ENCODE data around the gene ARL8A.
"Not testable (repeated sequence)": the region's sequence is repeated elsewhere in the genome, so short reads cannot be mapped to it uniquely, and the experiment has no call there.

ARL8A gene

DNA sequence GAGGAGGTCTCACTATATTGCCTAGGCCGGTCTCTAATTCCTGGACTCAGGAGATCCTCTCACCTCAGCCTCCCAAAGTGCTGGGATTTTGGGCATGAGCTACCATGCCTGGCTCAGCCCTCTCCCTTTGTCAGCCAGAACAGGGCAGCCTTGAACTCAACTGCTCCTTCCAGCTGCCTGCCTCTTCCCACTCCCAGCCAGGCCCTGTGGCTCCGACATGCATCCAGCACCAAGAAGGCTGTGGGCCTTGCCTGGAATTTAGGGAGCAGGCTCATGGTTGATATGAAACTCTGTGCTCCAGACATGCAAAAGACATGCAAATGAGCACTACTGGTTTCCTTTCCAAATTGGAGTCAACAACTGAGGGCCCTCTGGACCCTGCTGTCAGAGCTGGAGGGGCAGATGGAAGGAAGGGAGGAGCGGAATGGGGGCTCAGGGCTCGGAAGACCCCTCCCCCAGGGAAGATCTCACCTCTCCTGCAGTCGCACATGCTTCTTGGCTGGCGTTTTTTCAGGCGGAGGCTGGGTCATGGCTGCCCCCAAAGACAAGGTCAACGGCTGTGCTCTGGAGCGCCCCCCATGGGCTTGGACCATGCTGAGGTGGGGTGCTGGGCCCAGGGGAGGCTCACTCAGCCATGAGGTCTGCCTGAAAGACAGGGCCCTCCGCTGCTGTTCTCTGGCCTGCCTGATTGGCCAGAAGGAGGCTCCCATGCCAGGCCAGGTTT is 14.4 kb upstream of the ARL8A start:
- peak; percentile 62 for DNase-seq (ENCODE audit: low spot score)

DNA sequence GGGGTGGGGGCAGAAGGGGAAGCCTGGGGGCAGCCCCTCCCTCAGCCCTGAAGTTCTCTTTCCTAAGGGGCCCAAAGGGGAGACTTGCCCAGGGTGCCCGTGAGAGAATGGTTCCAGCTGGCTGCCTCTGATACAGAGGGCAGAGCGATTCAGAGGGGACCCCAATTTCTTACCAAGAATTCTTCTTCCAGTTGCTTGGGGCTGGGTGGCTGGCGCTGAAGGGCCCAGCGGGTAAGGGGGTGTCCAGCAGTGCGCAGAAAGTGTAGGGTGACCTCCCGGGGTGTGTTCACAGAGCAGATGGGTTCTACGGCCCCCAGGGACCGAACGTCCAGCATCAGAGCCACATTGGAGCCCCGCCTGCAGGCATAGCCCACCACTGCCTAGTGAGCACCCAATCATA is 13.4 kb upstream of the ARL8A start:
- no peak for DNase-seq (ENCODE audit: low spot score)

DNA sequence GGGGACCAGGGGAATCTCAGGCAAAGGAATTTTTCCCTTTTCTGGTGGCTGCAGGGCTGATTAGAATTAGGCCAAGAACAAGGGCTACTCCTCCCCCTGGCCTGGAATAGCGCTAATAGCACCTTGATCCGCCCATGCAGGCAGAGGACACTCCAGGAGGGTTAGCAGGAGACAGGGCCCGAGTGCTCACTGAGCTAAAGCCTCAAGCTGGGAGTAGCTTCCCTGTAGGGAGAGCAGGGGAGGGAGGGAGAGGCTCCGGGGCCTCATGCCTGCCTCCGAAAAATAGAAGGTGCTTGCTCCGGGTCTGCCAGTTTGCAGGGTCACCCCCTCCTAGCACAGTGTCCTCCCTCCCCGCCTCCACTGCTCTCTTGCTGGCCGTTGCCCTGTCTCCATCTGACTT is 12.1 kb upstream of the ARL8A start:
- DNase-seq (ENCODE audit: low spot score): no peak

DNA sequence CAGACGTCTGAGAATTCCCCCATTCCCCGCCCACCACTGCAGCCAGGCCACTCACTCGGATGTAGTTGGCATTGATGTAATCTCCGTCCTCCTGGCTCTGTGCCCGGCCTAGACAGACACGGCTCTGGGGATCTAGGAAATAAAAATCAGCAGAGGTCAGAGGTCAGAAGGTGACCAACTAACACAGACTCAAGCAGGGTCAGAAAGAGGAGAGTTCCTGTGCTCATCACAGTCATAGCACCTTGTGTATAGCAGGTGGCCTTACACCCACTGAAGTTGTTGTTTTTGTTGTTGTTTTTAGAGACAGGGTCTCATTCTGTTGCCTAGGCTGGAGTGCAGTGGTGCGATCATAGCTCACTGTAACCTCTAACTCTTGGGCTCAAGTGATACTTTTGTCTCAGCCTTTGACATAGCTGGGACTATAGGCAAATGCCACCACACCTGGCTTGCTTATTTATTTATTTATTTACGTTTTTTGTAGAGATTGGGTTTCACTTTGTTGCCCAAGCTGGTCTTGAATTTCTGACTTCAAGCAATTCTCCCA is 11.0 kb upstream of the ARL8A start:
- DNase-seq (ENCODE audit: low spot score): no peak

DNA sequence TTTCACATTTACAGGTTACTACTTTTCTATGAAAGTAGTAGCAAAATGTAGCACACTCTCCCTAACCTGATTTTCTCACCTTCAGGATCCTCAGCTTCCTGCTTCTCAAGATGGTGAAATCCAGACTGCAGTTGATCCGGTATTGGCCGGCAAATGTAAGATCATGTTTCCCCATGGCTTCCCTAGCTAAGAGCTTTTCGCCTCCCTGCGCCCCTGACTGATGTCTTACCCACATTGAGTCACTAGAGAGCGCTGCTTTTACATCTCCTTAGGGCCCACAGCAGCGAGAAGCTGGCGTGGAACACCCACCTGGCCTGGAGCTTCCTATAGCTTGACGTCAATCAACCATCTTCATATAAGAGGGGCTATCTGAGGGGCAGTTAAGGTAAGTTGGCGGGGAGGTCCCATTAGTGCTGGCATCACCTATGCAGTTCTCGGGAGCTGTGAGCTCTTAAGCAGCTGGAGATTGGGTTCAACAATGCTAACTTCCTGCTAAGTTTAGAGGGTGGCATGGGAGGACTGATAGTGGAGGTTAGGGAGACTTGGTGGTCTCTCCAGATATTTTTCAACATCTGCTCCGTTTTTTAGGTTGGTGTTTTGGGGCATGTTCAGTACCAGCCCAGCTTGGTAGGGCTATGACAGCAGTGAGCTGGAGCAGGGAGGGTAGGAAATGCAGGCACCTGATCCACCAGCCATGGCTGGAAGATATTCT is 10.4 kb upstream of the ARL8A start:
- DNase-seq (ENCODE audit: low spot score): peak; percentile 57

DNA sequence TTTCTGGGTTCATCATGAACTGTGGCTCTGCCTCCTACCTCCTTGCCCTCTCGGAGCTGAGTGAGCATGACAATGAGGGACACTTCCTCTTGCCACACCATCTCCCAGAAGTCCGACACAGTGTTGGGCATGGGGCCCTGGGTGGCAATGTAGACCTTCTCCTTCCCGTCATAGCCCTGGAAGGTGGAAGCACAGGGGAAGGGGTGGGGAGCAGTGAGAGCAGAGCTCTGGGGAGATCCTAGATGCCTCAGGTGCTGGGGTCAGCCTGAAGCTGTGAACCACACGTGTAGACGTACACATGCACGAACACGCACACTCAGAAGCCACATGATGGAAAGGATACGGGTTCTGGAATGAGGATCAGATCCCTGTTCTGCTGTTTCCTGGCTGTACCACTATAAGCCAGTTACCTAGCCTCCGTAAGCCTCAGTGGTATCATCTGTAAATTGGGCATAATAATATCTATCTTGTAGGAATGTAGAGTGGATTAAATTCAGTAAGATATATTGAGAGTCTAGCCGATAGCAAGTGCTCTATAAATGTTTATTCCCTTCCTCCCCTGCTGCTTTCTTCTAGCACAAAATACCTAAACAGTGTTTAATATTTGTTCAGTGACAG is 9.7 kb upstream of the ARL8A start:
- DNase-seq (ENCODE audit: low spot score): no peak

DNA sequence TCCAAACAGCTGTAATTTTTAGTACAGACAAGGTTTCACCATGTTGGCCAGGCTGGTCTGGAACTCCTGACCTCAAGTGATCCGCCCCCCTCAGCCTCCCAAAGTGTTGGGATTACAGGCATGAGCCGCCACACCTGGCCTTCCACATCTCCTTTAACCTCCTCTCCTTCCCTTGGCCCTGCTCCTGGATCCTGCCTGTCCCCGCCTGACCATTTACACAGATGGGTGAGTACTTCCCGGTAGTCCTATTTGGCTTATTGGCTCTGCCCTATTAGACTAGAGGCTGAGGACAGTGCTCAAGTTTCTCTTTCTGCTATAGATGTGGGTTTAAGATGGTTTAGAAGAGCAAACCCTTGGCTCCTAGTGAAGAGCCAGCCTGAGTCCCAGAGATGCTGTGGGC is 8.7 kb upstream of the ARL8A start:
- no peak for DNase-seq (ENCODE audit: low spot score)

DNA sequence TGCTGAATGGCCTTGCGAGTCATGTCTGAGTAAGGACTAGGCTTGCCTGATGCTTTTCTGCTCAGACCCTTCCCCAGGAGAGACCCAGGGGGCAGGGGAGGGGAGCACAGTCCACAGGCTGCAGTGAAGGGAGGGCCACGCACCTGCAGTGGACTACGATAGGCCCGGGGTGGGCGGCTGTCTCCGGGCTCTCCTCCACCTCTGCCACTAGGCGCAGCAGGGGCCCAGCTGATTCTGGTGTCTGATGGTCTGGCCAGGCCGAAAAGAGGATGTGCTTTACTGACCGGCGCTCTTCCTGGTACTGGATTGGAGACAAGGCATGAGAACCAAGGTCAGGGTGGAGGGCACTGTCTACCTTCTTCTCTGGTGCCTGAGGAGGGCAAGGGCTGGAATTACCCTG is 7.9 kb upstream of the ARL8A start:
- no peak for DNase-seq (ENCODE audit: low spot score)

DNA sequence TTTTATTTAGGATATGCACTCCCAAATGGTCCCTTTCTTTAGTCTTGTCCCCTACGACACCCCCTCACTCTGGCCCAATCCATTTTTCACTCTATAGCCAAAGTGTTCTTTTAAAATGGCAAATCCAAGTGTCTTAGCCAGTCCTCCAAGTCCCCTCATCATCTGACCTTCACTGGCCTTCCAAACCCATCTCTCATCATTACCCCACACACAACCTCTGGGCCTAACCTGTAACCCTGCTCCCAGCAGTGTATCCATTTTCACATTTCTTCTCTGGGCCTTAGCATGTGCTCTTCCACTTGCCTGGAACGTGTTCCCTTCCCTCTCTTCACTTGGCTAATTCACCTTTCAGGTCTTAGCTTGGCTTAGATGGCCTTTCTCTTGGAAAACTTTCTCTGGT is 6.5 kb upstream of the ARL8A start:
- DNase-seq (ENCODE audit: low spot score): no peak

DNA sequence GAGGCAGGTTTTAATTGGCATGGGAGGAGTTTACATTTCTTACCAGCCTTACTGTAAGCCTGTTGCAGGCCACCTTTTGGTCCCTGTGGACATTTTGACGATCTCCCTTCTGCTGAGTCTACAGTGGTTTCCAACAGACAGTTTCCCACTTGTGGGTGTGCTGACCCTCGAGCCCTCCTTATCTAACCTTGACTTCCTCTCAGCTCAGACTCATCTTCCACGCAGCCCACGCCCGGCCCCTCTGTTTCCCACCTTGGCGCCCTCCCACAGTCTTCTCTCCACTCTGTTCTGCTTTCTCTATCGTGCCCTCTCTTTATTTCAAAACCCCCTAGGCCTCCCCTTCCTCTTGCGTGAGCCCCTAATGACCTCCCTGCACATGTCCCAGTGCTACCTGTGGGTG is 6.1 kb upstream of the ARL8A start:
- DNase-seq (ENCODE audit: low spot score): no peak

DNA sequence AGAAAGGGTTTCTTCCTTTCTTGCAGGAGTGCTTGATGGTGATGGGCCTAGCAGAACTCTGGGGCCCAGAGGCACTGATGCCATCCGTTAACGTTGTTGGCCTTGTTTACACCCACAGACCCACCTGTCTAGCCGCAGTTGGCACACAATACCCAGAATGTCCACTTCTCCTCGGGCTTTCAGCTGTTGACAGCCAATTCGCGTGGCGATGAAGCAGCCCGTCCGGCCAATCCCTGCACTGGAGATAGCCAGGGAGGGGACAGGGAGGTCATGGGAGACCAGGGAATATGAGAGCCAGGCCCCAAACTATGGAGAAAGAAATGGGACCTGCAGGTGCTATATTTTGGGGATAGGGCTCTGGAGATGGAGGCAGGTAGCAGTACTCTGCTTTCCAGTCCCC is 5.7 kb upstream of the ARL8A start:
- no peak for DNase-seq (ENCODE audit: low spot score)

DNA sequence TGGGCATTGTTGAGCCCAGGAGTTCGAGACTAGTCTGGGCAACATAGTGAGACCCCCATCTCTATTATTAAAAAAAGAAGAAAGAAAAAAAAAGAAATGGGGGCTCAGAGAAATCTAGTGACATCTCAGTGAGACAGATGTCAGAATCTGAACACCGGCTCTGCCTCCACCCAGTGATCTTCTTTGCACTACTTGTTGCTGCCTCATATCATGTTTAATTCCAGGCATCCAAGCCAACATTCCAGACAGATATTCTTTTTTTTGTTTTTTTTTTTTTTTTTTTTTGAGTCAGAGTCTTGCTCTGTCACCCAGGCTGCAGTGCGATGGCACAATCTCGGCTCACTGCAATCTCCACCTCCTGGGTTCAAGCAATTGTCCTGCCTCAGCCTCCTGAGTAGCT is 5.0 kb upstream of the ARL8A start:
- DNase-seq (ENCODE audit: low spot score): no peak

DNA sequence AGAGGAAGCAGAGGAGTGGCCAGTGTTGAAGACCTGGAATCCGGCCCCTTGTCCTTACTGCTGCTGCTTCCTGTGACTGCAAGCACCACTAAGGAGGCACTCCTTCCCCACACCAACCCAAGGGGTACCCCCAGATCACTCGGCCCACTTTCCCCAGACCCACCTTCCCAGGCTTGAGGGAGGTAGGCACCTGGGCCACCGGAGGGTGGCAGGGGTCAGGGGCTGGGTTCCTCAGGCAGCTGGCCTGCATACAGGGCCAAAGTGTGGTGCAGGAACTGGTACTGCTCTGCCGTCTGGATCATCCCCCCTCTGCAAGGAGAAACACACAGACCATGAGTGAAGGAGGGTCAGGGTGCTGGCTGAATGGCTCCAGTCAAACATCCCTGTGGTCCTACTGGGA is 3.9 kb upstream of the ARL8A start:
- no peak for DNase-seq (ENCODE audit: low spot score)

DNA sequence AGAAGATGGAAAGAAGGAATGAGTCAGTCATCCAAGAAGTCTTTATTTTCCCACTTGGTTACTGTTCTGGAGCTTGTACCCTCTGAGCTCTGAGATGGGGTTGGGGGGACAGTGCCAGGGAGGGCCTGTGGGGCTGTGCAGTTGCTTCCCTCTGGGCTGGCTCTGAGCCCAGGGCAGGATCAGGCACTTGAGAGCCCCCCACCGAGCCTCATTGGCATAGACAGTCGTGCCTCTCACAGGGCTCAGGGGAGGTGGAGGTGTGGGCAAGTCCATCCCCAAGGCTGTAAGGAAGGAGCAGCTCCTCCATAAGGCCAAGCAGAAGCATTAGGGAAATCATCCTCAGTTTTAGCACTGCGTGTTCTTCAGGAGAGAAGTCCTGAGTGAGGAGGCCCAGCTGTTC is 2.5 kb upstream of the ARL8A start:
- DNase-seq (ENCODE audit: low spot score): no peak

DNA sequence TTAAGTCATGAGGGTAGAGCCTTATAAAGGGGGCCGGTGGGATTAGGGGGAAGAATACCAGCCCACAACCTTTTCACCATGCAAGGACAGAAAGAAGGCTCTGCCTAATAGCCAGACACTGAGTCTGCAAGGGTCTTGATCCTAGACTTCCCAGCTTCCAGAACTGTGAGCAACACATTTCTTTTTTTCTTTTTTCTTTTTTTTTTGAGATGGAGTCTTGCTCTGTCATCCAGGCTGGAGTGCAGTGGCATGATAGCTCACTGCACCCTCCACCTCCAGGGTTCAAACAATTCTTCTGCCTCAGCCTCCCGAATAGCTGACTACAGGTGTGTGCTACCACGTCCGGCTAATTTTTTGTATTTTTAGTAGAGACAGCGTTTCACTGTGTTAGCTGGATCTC is 1.7 kb upstream of the ARL8A start:
- no peak for DNase-seq (ENCODE audit: low spot score)

DNA sequence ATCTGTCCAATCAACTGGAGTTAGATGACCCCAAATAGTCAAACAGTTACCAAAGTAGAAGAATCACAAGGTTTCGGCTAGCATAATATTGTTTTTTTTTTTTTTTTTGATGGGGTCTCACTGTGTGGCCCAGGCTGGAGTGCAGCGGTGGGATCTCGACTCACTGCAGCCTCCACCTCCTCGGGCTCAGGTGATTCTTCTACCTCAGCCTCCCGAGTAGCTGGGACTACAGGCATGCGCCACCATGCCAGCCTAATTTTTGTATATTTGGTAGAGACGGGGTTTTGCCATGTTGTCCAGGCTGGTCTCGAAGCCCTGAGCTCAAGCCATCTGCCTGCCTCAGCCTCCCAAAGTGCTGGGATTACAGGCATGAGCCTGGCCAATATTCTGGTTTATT is 1.2 kb upstream of the ARL8A start:
- DNase-seq (ENCODE audit: low spot score): not testable (repeated sequence)

DNA sequence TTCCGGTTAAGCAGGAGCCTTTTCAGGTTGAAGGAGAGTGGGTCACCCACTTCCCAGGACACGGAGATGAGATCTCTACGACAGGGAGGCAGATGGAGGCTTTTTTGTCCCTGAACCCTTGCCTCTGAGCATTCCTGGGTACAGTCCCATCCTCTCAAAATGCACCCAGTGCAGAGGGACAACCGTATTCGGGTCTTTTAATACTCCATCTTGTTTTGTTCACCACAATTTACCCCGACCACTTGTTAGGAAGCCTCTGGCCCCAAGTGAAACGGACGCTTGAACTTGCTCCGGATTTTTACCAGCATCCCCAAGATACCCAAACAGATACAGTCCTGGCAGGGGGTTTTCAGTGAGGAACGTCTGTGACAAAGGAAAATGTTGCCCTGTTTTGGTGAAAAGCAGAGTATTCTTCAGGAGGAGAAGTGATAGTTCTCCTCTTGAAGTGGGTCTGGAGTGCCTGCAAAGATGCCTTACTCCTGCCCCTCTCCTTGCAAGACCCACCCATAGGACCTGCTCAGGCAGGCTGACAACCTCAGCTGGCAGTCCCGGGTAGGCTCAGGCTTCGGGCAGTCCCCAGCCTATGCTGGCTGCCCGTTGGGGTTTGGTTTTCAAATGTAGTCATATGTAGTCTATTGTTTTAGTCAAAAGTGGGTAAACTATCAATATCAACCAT is 669 bp upstream of the ARL8A start:
- peak; percentile 69 for DNase-seq (ENCODE audit: low spot score)

DNA sequence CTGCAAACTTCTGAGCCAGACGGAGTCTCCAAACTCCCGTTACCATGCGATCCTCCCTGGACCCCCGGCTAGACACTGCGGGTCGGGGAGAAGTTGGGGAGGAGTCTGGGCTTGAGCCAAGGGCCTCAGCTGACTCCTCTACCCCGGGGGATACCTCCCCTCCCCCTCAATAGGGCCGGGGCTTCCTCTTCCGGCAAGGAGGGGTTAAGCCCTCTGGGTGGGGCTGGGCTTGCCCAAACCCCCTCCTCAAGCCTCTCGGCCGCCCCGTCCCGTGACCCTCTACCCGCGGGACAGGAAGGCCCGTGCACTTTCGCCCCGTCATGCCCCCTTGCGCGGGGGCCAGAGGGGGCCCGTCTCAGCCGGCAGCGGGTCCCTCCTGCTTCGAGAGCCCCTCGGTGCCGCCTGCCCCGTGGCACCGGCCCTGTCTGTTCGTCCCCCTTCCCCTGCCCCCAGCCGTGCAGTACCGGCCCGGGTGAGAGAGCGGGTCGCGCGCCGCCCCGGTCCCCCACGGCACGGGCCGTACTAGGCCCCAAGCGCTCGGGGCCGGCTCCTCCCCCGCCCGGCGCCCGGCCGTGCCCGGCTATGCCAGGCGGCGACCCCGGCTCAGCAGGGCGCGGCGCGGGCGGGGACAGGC is 652 bp downstream of the ARL8A start:
- DNase-seq (ENCODE audit: low spot score): no peak

DNA sequence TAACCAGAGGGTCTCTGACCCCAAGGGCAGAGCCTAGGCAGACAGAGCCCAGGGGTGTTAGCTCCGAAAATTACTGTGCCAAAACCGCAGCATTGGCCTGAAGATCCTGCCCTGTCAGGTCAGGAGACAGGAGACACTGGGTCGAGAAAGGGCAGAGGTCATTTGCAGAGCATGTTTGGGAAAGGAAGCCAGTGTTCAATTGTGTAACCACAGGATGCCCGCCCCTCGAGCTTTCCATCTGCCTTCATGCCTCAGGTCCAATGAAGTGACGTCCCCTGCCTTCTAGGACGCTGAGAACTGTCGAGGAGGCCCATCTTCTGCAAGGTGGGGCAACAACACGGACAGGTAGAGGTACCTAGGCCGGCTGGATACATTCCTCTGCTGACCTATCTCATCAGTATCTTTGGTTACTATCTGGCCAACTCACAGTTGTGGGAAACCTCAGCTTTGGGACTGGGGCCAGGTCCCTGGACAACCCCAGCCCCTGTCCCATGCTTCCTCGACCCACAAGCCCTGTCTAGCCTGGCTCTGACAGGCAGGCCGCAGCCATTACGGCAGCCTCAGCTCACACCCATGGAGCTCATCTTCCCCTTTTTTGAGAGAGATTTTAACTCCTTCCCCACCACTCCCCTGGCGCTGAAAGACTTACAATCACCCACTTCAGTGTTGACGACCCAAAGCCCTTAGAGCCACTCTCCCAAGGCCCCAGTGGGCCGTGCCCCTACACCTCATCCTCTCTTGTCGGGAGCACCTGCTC is 1.3 kb downstream of the ARL8A start:
- DNase-seq (ENCODE audit: low spot score): no peak

DNA sequence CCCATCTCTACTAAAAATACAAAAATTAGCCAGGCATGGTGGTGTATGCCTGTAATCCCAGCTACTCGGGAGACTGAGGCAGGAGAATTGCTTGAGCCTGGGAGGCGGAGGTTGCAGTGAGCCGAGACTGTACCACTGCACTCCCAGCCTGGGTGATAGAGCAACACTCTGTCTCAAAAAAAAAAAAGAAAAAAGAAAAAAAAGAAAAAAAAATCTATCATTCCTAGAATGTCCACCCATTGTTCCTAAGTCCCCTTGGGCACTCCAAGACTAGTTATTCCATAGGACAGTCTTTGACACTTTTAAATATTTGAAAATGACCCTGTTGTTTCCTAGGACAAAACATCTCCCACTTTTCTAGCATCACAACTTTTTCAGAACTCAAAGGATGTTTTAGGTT is 3.1 kb downstream of the ARL8A start:
- not testable (repeated sequence) for DNase-seq (ENCODE audit: low spot score)

DNA sequence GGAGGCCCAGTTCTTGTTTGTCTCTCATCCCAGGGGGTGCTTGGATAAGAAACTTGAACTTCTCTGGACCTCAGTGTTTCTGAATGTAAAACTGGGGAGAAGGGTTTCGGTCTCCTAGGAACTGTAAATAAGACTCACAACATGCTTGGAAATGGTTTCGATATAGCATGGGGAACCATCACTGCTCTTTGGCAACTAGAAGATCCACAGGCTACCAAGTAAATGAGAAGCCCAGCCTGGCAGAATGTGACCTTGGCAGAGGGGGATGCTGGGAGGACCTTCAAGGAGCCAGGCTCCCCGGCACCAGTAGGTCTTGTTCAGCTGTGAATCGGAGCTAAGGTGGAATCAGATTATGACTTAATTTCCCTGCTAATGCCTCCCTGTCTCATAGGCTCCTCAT is 3.7 kb downstream of the ARL8A start:
- no peak for DNase-seq (ENCODE audit: low spot score)
